Muscle layer of duodenum (tissue), 2 donors: ENCODE data around the gene C1QB.

Source experiments
- H3K27ac ChIP-seq: one replicate; pipeline ENCODE4 v1.7.0; 2013; ENCODE audit warnings: mild to moderate bottlenecking, low read length
- H3K27me3 ChIP-seq: one replicate; pipeline ENCODE4 v1.7.0; 2013; ENCODE audit warnings: low read depth, mild to moderate bottlenecking, control low read depth, low read length
- H3K36me3 ChIP-seq, 2 donors: one replicate each; pipeline ENCODE4 v1.7.0; 2013; ENCODE audit warnings: low read length in 2 of 2, control low read depth in 1 of 2, mild to moderate bottlenecking in 1 of 2; ENCODE audit not compliant: insufficient read depth in 2 of 2, control insufficient read depth in 1 of 2
- H3K4me1 ChIP-seq, 2 donors: one replicate each; pipeline ENCODE4 v1.7.0; 2013; ENCODE audit warnings: low read length in 2 of 2, mild to moderate bottlenecking in 2 of 2, control low read depth in 1 of 2, moderate library complexity in 1 of 2; ENCODE audit not compliant: insufficient read depth in 2 of 2, control insufficient read depth in 1 of 2
- H3K4me3 ChIP-seq, 2 donors: one replicate each; pipeline ENCODE4 v1.7.0; 2013; ENCODE audit warnings: low read length in 2 of 2, low read depth in 1 of 2, mild to moderate bottlenecking in 1 of 2
- H3K9me3 ChIP-seq, 2 donors: one replicate each; pipeline ENCODE4 v1.7.0; 2013; ENCODE audit warnings: low read length in 2 of 2, control low read depth in 1 of 2, mild to moderate bottlenecking in 1 of 2; ENCODE audit not compliant: control insufficient read depth in 1 of 2
- donor health status: healthy.

C1QB gene

GRCh38 chr1:22636353-22636752 lies 16.7 kb upstream of the C1QB start, which contains the start of gene C1QA:
TSS of gene C1QA (plus strand) at chr1:22636628. CDS start at chr1:22637617, 989 bp downstream.
- Histone ChIP-seq H3K4me3 (peak within 1 kb of the TSS; percentile 15 to 55), H3K9me3 (no peaks in the 10 kb centered on the region), H3K4me1 (no peaks in the 10 kb centered on the region), H3K36me3 (no peaks in the 10 kb centered on the region), H3K27me3 (no peaks in the 10 kb centered on the region), H3K27ac (peak within 1 kb of the TSS; percentile 19)

GRCh38 chr1:22636927-22637326 lies 16.1 kb upstream of the C1QB start:
- Histone ChIP-seq H3K4me1 (peaks cover 0 to 4% of the 10 kb centered on the region in 2 donors), H3K27ac (peak overlapping the region; percentile 19), H3K27me3 (no peaks in the 10 kb centered on the region)

GRCh38 chr1:22637907-22638445 lies 15.1 kb upstream of the C1QB start:
- Histone ChIP-seq H3K4me3 (peak overlapping the region in 1 of 2 donors; percentile 12), H3K36me3 (no peaks in the 10 kb centered on the region), H3K4me1 (peaks cover 0 to 4% of the 10 kb centered on the region in 2 donors), H3K27ac (no peak overlapping the region), H3K9me3 (no peaks in the 10 kb centered on the region), H3K27me3 (no peaks in the 10 kb centered on the region)

More at GRCh38 chr1:22636927-22637326, 16.1 kb upstream of the C1QB start:
- H3K4me3 ChIP-seq = peak overlapping the region; percentile 15 to 55
- H3K9me3 ChIP-seq = no peaks in the 10 kb centered on the region
- H3K36me3 ChIP-seq = no peaks in the 10 kb centered on the region

GRCh38 chr1:22638476-22639234 lies 14.4 kb upstream of the C1QB start:
- Histone ChIP-seq H3K4me1 (peaks cover 0 to 4% of the 10 kb centered on the region in 2 donors), H3K4me3 (peak overlapping the region in 1 of 2 donors; percentile 12), H3K27ac (no peak overlapping the region), H3K27me3 (no peaks in the 10 kb centered on the region), H3K9me3 (no peaks in the 10 kb centered on the region), H3K36me3 (no peaks in the 10 kb centered on the region)

- no peak overlapping the region for H3K27ac ChIP-seq
- no peaks in the 10 kb centered on the region for H3K27me3 ChIP-seq
- H3K9me3 ChIP-seq = no peaks in the 10 kb centered on the region
- no peak overlapping the region for H3K4me3 ChIP-seq
- H3K4me1 ChIP-seq = peaks cover 0 to 4% of the 10 kb centered on the region in 2 donors
- H3K36me3 ChIP-seq = no peaks in the 10 kb centered on the region
Measured at GRCh38 chr1:22639286-22639685, 13.8 kb upstream of the C1QB start.

- H3K9me3 ChIP-seq = no peaks in the 10 kb centered on the region
- no peak overlapping the region for H3K4me3 ChIP-seq
- H3K27ac ChIP-seq = no peak overlapping the region
- no peaks in the 10 kb centered on the region for H3K36me3 ChIP-seq
- no peaks in the 10 kb centered on the region for H3K27me3 ChIP-seq
- H3K4me1 ChIP-seq = peaks cover 0 to 4% of the 10 kb centered on the region in 2 donors
Measured at GRCh38 chr1:22641247-22641646, 11.8 kb upstream of the C1QB start.

- Histone ChIP-seq H3K4me1 (peaks cover 0 to 4% of the 10 kb centered on the region in 2 donors), H3K36me3 (no peaks in the 10 kb centered on the region), H3K27me3 (no peaks in the 10 kb centered on the region), H3K27ac (no peak overlapping the region), H3K9me3 (no peaks in the 10 kb centered on the region), H3K4me3 (no peak overlapping the region)
Measured at GRCh38 chr1:22641906-22642636, 11.0 kb upstream of the C1QB start.

- Histone ChIP-seq H3K4me1 (peaks cover 0 to 4% of the 10 kb centered on the region in 2 donors), H3K9me3 (no peaks in the 10 kb centered on the region), H3K27me3 (no peaks in the 10 kb centered on the region), H3K36me3 (no peaks in the 10 kb centered on the region), H3K4me3 (no peak within 1 kb of the TSS), H3K27ac (peak within 1 kb of the TSS; percentile 39)
Measured at GRCh38 chr1:22643381-22643780, 9.7 kb upstream of the C1QB start, which contains the start of gene C1QC. TSS of gene C1QC (plus strand) at chr1:22643633. CDS start at chr1:22644024, 391 bp downstream.

GRCh38 chr1:22643928-22644327 lies 9.1 kb upstream of the C1QB start:
- H3K4me1 ChIP-seq = peaks cover 0 to 4% of the 10 kb centered on the region in 2 donors
- no peak overlapping the region for H3K27ac ChIP-seq
- H3K9me3 ChIP-seq = no peaks in the 10 kb centered on the region
- H3K4me3 ChIP-seq = no peak overlapping the region
- H3K27me3 ChIP-seq = no peaks in the 10 kb centered on the region
- H3K36me3 ChIP-seq = no peaks in the 10 kb centered on the region

GRCh38 chr1:22645931-22646330 lies 7.1 kb upstream of the C1QB start:
- no peak overlapping the region for H3K27ac ChIP-seq
- H3K4me3 ChIP-seq = peak overlapping the region in 1 of 2 donors; percentile 13
- H3K27me3 ChIP-seq = no peaks in the 10 kb centered on the region
- H3K9me3 ChIP-seq = no peaks in the 10 kb centered on the region
- H3K4me1 ChIP-seq = peaks cover 0 to 4% of the 10 kb centered on the region in 2 donors
- no peaks in the 10 kb centered on the region for H3K36me3 ChIP-seq

- no peak overlapping the region for H3K4me3 ChIP-seq
- no peaks in the 10 kb centered on the region for H3K27me3 ChIP-seq
- no peaks in the 10 kb centered on the region for H3K9me3 ChIP-seq
- no peaks in the 10 kb centered on the region for H3K36me3 ChIP-seq
- no peak overlapping the region for H3K27ac ChIP-seq
- H3K4me1 ChIP-seq = peaks cover 0 to 4% of the 10 kb centered on the region in 2 donors
Measured at GRCh38 chr1:22646384-22646783, 6.7 kb upstream of the C1QB start.
